Pancreas (tissue), 10 donors: ENCODE data around the gene MFSD6. TPM values are rescaled to one million over a fixed set of nuclear protein-coding genes. Genes with fewer than 3 reads are reported as not detected.

ENCODE experiments used
- ATAC-seq, 4 donors: fragments of 200-7000 bp; cut with Tn5 transposase; one replicate each; pipeline versions ENCODE4 v1.8.0 to v1.9.1; 2020; ENCODE audit warnings: mild to moderate bottlenecking in 4 of 4, moderate library complexity in 4 of 4
- DNase-seq, 6 donors: peaks; one replicate each; pipeline ENCODE4 v3.0.0-alpha.2; 2020
- FAIRE-seq: peaks from 2 replicates; lab custom pipeline; 2012; peaks lifted over from hg19 to GRCh38; lab: Jason Lieb, UNC
- H3K27ac ChIP-seq, 4 donors: fragments of 200-600 bp; sonication (generic); 1 replicate in 3 of 4; 2 replicates in 1 of 4; pipeline versions ENCODE4 v1.5.0 to v1.8.0; 2020
- H3K27me3 ChIP-seq, 4 donors: fragments of 200-600 bp; one replicate each; pipeline ENCODE4 v1.8.0; 2021
- H3K36me3 ChIP-seq, 3 donors: fragments of 200-600 bp; sonication (generic) in 1 of 3; one replicate each; pipeline versions ENCODE4 v1.5.0 to v1.8.0; 2020 to 2021
- H3K4me1 ChIP-seq, 3 donors: fragments of 200-600 bp; one replicate each; pipeline ENCODE4 v1.8.0; 2021
- H3K4me3 ChIP-seq, 4 donors: fragments of 200-600 bp; sonication (generic) in 2 of 4; one replicate each; pipeline versions ENCODE4 v1.5.0 to v1.8.0; 2020 to 2021
- H3K9me3 ChIP-seq, 4 donors: fragments of 200-600 bp; one replicate each; pipeline ENCODE4 v1.8.0; 2021
- CTCF ChIP-seq, 4 donors: fragments of 200-600 bp; sonication (generic) in 3 of 4; IDR thresholded peaks; one replicate each; pipeline versions ENCODE4 v1.5.0 to v1.8.0; 2021; ENCODE audit warnings: antibody characterized with exemption in 4 of 4
- WGBS, 2 donors: extraction: QIAGEN DNeasy Blood & Tissue Kit; methylation state at CpG; one replicate each; pipeline ENCODE4 v1.1.7; 2013; 5-methylcytosine and 5-hydroxymethylcytosine counted together
- intact Hi-C, 3 donors: fragments of 100-400 bp; cut with DNase I; formaldehyde crosslinking; loops; one replicate each; pipeline versions ENCODE4 v1.11.1 to v1.14.2; 2022
- polyA plus RNA-seq, 2 donors: library from polyadenylated mRNA; stranded (reverse); fragments of 200-250 nt; gene quantifications; one replicate each; pipeline ENCODE4 v1.2.3, GENCODE V29; 2013
- total RNA-seq, 6 donors: library from RNA; stranded (reverse); fragmentation: NEBNext Ultra II Directional in 4 of 6; extraction: Animal tissue kit (Norgen Biotek cat#: 25700) in 4 of 6; gene quantifications; one replicate each; pipeline versions ENCODE4 v1.2.1 to v1.2.4, GENCODE V29; 2021 to 2023
- donor health status: healthy with polysubstance abuse.
- donor health status: DM: no; HTN: no; CAD: no; lungs with moderate emphysema.
- donor health status: DM: no; HTN: no; CAD: no.
- donor health status: control.
- donor health status: control.
- donor health status: Bipolar disorder and iron deficiency.
- donor health status: DM: yes; HTN: yes; CAD: no.
- donor health status: DM: no; HTN: no; CAD: no.
- donor health status: DM: no; HTN: no; CAD: no.
- donor health status: DM: yes; HTN: yes; CAD: no.

The MFSD6 gene
- total and polyA plus RNA-seq, 8 donors: 5.3 to 22.9 (median 15.4) TPM

- H3K36me3 ChIP-seq: no peaks in the 10 kb centered on the region
- TF ChIP-seq CTCF (IDR thresholded peaks at IDR 0.05): no peak
- no peak overlapping the region for H3K4me3 ChIP-seq
- ATAC-seq (no peak), DNase-seq (no peak), FAIRE-seq (no peak)
- no peaks in the 10 kb centered on the region for H3K27me3 ChIP-seq
- H3K4me1 ChIP-seq: no peaks in the 10 kb centered on the region
- no peaks in the 10 kb centered on the region for H3K9me3 ChIP-seq
- WGBS, 2 donors: 79 to 97% methylated on average over 1 of the region's 1 CpG
- no peak overlapping the region for H3K27ac ChIP-seq
- intact Hi-C loops: no loop called here
Measured at GRCh38 chr2:190452433-190452832, 44.3 kb downstream of the MFSD6 start.

GRCh38 chr2:190454795-190455194 lies 46.6 kb downstream of the MFSD6 start:
- TF ChIP-seq CTCF (IDR thresholded peaks at IDR 0.05): no peak
- Histone ChIP-seq H3K27ac (no peak overlapping the region), H3K4me3 (no peak overlapping the region), H3K27me3 (no peaks in the 10 kb centered on the region), H3K36me3 (no peaks in the 10 kb centered on the region), H3K4me1 (no peaks in the 10 kb centered on the region), H3K9me3 (no peaks in the 10 kb centered on the region)
- DNase-seq (no peak), FAIRE-seq (no peak), ATAC-seq (no peak)
- WGBS, 2 donors: 97 to 98% methylated on average over 2 of the region's 2 CpGs
- intact Hi-C loops: no loop called here

GRCh38 chr2:190455358-190456095 lies 47.4 kb downstream of the MFSD6 start:
- DNase-seq (no peak), ATAC-seq (no peak), FAIRE-seq (no peak)
- H3K27me3 ChIP-seq: no peaks in the 10 kb centered on the region
- intact Hi-C loops: no loop called here
- WGBS, 2 donors: 91 to 92% methylated on average over 7 of the region's 7 CpGs
- no peak for TF ChIP-seq CTCF (IDR thresholded peaks at IDR 0.05)
- H3K27ac ChIP-seq: no peak overlapping the region
- no peak overlapping the region for H3K4me3 ChIP-seq
- no peaks in the 10 kb centered on the region for H3K36me3 ChIP-seq
- H3K4me1 ChIP-seq: no peaks in the 10 kb centered on the region
- no peaks in the 10 kb centered on the region for H3K9me3 ChIP-seq

GRCh38 chr2:190456833-190457232 lies 48.7 kb downstream of the MFSD6 start:
- 83 to 89% methylated on average over 7 of the region's 7 CpGs for WGBS, 2 donors
- no peak for ATAC-seq

More at GRCh38 chr2:190456833-190457232, 48.7 kb downstream of the MFSD6 start:
- TF ChIP-seq CTCF (IDR thresholded peaks at IDR 0.05): no peak
- H3K4me1 ChIP-seq: no peaks in the 10 kb centered on the region
- no peak overlapping the region for H3K27ac ChIP-seq
- FAIRE-seq (no peak), DNase-seq (no peak)
- intact Hi-C loops: no loop called here
- H3K4me3 ChIP-seq: no peak overlapping the region
- no peaks in the 10 kb centered on the region for H3K36me3 ChIP-seq
- no peaks in the 10 kb centered on the region for H3K27me3 ChIP-seq
- no peaks in the 10 kb centered on the region for H3K9me3 ChIP-seq
